OCI-LY1 (cell line): ENCODE data around the gene SGCB.

ENCODE experiments used
- H2AFZ ChIP-seq: fragments of 200-600 bp; sonication (generic), shearing (Covaris generic); 2 replicates; pipeline ENCODE4 v1.6.0; 2014; ENCODE audit warnings: antibody characterized with exemption, mild to moderate bottlenecking, low read length
- H3F3A ChIP-seq: fragments of 200-600 bp; sonication (generic), shearing (Covaris generic); 2 replicates; pipeline ENCODE4 v1.6.0; 2014; ENCODE audit warnings: mild to moderate bottlenecking, antibody characterized with exemption, low read length, moderate library complexity; ENCODE audit not compliant: insufficient read depth
- H3K27ac ChIP-seq: fragments of 200-600 bp; sonication (generic); 2 replicates; pipeline ENCODE4 v1.5.1; 2014; ENCODE audit warnings: low read length, mixed run types, mild to moderate bottlenecking, low read depth; ENCODE audit not compliant: poor library complexity, severe bottlenecking
- H3K27me3 ChIP-seq: fragments of 200-600 bp; sonication (generic); 2 replicates; pipeline ENCODE4 v1.6.0; 2014; ENCODE audit warnings: antibody characterized with exemption, mild to moderate bottlenecking, low read length, moderate library complexity; ENCODE audit not compliant: insufficient read depth
- H3K36me3 ChIP-seq: fragments of 200-600 bp; sonication (generic); 2 replicates; pipeline ENCODE4 v1.6.1; 2014; ENCODE audit warnings: mild to moderate bottlenecking, antibody characterized with exemption, low read length, moderate library complexity, mixed read lengths; ENCODE audit not compliant: insufficient read depth
- H3K4me1 ChIP-seq: fragments of 200-600 bp; sonication (generic); 2 replicates; pipeline ENCODE4 v1.5.1; 2014; ENCODE audit warnings: mild to moderate bottlenecking, low read length, moderate library complexity; ENCODE audit not compliant: insufficient read depth, severe bottlenecking
- H3K4me2 ChIP-seq: fragments of 200-600 bp; sonication (generic), shearing (Covaris generic); 2 replicates; pipeline ENCODE4 v1.6.1; 2014; ENCODE audit warnings: low read length
- H3K4me3 ChIP-seq: fragments of 200-600 bp; sonication (generic); 2 replicates; pipeline ENCODE4 v1.5.1; 2014; ENCODE audit warnings: low read length, low read depth, mild to moderate bottlenecking, mixed read lengths; ENCODE audit not compliant: poor library complexity, severe bottlenecking
- H3K79me2 ChIP-seq: fragments of 200-600 bp; shearing (Covaris generic); 2 replicates; pipeline ENCODE4 v1.6.1; 2016; ENCODE audit warnings: mixed run types, low read length, mixed read lengths; ENCODE audit not compliant: insufficient read depth
- H3K9ac ChIP-seq: fragments of 200-600 bp; sonication (generic), shearing (Covaris generic); 2 replicates; pipeline ENCODE4 v1.6.1; 2014; ENCODE audit warnings: mild to moderate bottlenecking, low read length, mixed read lengths
- H3K9me2 ChIP-seq: fragments of 200-600 bp; sonication (generic), shearing (Covaris generic); 2 replicates; pipeline ENCODE4 v1.6.1; 2014; ENCODE audit warnings: low read depth, mild to moderate bottlenecking, low read length, mixed read lengths
- H3K9me3 ChIP-seq: fragments of 200-600 bp; shearing (Covaris generic); 2 replicates; pipeline ENCODE4 v1.6.1; 2014; ENCODE audit warnings: low read length, mixed read lengths
- H4K20me1 ChIP-seq: fragments of 200-600 bp; sonication (generic), shearing (Covaris generic); 2 replicates; pipeline ENCODE4 v1.6.0; 2016; ENCODE audit warnings: mild to moderate bottlenecking, low read length; ENCODE audit not compliant: insufficient read depth
- EZH2 ChIP-seq: fragments of 200-600 bp; sonication (generic), shearing (Covaris generic); IDR thresholded peaks from 2 replicates; pipeline ENCODE4 v1.8.0; 2017; ENCODE audit warnings: borderline replicate concordance, mixed run types, mild to moderate bottlenecking, antibody characterized with exemption, low read length, moderate library complexity, mixed read lengths

The SGCB gene

GRCh38 chr4:51995647-51996220 is 42.4 kb downstream of the SGCB start:
- Histone ChIP-seq H3K4me1 (no peaks in the 10 kb centered on the region), H3K27ac (no peak overlapping the region), H4K20me1 (no peaks in the 10 kb centered on the region), H3F3A (no peaks in the 10 kb centered on the region), H3K9me3 (no peaks in the 10 kb centered on the region), H3K4me3 (no peak overlapping the region), H3K4me2 (no peak overlapping the region), H3K27me3 (no peaks in the 10 kb centered on the region), H2AFZ (no peak overlapping the region), H3K9me2 (no peaks in the 10 kb centered on the region), H3K9ac (no peak overlapping the region), H3K36me3 (no peaks in the 10 kb centered on the region), H3K79me2 (no peaks in the 10 kb centered on the region)
- no peak for TF ChIP-seq EZH2
